ENCODE results near the gene SPEG.

DNA sequence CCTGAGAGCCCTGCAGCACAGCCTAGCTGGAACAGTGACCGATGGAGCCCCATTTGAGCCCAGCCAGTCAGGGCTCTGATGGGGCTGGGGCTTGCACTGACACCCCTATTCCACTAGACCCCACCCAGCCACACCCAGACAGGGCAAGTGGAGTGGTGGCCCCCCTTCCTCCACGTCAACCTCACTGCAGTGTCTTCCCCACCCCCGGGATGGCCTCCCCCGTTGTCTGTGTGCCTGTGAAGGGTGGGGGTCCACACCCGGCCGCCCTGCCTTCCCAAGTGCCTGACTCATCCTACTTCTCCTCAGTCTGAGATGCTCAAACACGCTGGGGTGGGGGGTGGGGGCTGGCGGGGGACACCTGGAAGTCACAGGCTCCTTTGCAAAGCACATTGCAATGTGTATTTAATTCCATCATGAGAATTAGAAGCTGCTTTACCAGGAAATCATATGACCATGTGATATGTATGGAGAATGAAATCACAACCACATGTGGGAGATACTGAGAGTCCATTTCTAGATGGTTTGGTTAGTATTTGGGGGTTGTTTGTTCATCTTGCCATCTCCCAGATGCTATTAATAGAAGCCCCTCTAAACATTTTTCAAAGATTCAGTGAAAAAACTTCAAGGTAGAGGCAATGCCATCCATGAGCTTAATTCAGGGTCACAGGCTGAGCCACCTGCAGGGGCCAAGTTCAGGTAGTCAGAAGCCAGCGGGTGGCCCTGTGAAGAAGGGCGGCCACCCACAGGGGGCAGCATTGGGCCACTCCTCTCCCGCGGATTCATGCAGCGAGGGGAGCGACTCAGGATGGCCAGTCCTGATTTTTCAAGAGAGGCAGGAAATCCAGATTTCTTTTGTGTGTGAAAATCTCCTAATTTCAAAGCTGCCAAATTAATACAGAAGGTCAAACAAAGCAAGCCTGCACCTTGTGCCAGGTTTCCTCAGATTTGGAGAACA is 41.3 kb downstream of the SPEG start:
- peak; percentile 89 for TF ChIP-seq CTCF (conservative IDR thresholded peaks at IDR 0.05; ENCODE audit: low read length)
- no peak for TF ChIP-seq EZH2phosphoT487 (IDR thresholded peaks at IDR 0.05; ENCODE audit: borderline replicate concordance, low read depth, low read length)
